ENCODE measurements around the gene GPBP1L1.

DNA sequence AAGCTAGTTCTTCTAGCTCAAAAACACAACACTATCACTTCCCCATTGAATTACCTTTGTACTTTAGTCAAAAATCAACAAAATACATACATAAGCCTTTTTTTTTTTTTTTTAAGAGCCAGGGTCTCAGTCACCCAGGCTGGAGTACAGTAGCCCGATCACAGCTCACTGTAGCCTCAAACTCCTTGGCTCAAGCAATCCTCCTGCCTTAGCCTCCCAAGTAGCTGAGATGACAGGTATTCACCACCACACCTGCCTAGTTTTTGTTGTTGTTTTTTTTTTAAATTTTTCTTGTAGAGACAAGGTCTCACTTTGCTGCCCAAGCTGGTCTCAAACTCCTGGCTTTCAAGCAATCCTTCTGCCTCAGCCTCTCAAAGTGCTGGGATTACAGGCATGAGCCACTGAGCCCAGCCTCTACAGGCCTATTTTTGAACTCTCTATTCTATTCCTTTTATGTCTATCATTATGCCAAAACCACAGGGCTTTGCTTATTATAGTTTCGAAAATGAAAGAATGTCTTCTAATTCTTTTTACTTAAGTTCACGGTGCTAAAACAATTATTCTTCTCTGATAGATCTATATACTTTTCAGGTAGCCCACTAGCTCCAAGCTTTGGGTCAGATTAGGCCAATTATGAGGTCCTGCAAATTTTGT, 29.6 kb downstream of the GPBP1L1 start:
- TF ChIP-seq, protein P1, sequence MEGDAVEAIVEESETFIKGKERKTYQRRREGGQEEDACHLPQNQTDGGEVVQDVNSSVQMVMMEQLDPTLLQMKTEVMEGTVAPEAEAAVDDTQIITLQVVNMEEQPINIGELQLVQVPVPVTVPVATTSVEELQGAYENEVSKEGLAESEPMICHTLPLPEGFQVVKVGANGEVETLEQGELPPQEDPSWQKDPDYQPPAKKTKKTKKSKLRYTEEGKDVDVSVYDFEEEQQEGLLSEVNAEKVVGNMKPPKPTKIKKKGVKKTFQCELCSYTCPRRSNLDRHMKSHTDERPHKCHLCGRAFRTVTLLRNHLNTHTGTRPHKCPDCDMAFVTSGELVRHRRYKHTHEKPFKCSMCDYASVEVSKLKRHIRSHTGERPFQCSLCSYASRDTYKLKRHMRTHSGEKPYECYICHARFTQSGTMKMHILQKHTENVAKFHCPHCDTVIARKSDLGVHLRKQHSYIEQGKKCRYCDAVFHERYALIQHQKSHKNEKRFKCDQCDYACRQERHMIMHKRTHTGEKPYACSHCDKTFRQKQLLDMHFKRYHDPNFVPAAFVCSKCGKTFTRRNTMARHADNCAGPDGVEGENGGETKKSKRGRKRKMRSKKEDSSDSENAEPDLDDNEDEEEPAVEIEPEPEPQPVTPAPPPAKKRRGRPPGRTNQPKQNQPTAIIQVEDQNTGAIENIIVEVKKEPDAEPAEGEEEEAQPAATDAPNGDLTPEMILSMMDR (optimal IDR thresholded peaks at IDR 0.05 in 1 of 3, IDR thresholded peaks at IDR 0.05 in 1 of 3, conservative IDR thresholded peaks at IDR 0.05 in 1 of 3; ENCODE audit: extremely low read depth in 1 of 3, insufficient read depth in 2 of 3, low read length in 3 of 3), result no peak
- no peak for TF ChIP-seq EZH2 (IDR thresholded peaks at IDR 0.05; ENCODE audit: low read length)
